ENCODE data around the gene ZNF579. TPM values are rescaled to one million over a fixed set of nuclear protein-coding genes. Genes with fewer than 3 reads are reported as not detected.

ZNF579 gene
- total and polyA plus RNA-seq, 2 of the 13 experiments (the other 11 are each of a cell fraction or from before 2014, with no cell fraction given), result 2.1 to 2.9 TPM

GRCh38 chr19:55599842-55600661 lies 19.4 kb upstream of the ZNF579 start, which contains the start of gene ZNF524 (continued):
- TF ChIP-seq ZNF614 (CRISPR knock-in tag; IDR thresholded peaks at IDR 0.05; ENCODE audit: borderline replicate concordance), result no peak
- no peak for TF ChIP-seq NCOA1 (CRISPR knock-in tag; IDR thresholded peaks at IDR 0.05)
- no peak for TF ChIP-seq ZBTB39 (CRISPR knock-in tag; IDR thresholded peaks at IDR 0.05)
- TF ChIP-seq CCAR2 (optimal IDR thresholded peaks at IDR 0.05; ENCODE audit: low read depth, low read length), result peak; percentile 58
- peak; percentile 65 for TF ChIP-seq SRSF1 (optimal IDR thresholded peaks at IDR 0.05; ENCODE audit: low read depth, low read length)
- TF ChIP-seq ARID3A (IDR thresholded peaks at IDR 0.05; ENCODE audit: low read depth, low read length), result no peak
- no peak for TF ChIP-seq EED (CRISPR knock-in tag; IDR thresholded peaks at IDR 0.05)
- no peak; the same call in 1 of the 2 replicates for TF ChIP-seq ZNF501 (CRISPR knock-in tag; IDR thresholded peaks at IDR 0.05)
- TF ChIP-seq PAWR (CRISPR knock-in tag; IDR thresholded peaks at IDR 0.05; ENCODE audit: borderline replicate concordance), result no peak
- TF ChIP-seq ZNF367 (CRISPR knock-in tag; IDR thresholded peaks at IDR 0.05; ENCODE audit: borderline replicate concordance), result no peak
- TF ChIP-seq ZNF12 (CRISPR knock-in tag; IDR thresholded peaks at IDR 0.05), result no peak
- no peak for TF ChIP-seq ZNF598 (CRISPR knock-in tag; IDR thresholded peaks at IDR 0.05; ENCODE audit: borderline replicate concordance)
- peak; percentile 76 for TF ChIP-seq CHD2 (IDR thresholded peaks at IDR 0.05; ENCODE audit: low read depth, low read length)
- TF ChIP-seq ZKSCAN8 (CRISPR knock-in tag; IDR thresholded peaks at IDR 0.05; ENCODE audit: borderline replicate concordance), result no peak
- TF ChIP-seq ZNF407 (CRISPR knock-in tag; IDR thresholded peaks at IDR 0.05; ENCODE audit: not compliant biosample characterization), result no peak
- no peak for TF ChIP-seq BHLHE40 (IDR thresholded peaks at IDR 0.05; ENCODE audit: low read length)
- TF ChIP-seq ZNF350 (CRISPR knock-in tag; IDR thresholded peaks at IDR 0.05; ENCODE audit: borderline replicate concordance, low read depth), result peak; percentile 34; the same call in 1 of the 2 replicates
